HG02981 (cell line): ENCODE measurements around the gene PITPNC1.
"Not testable (repeated sequence)": the region's sequence is repeated elsewhere in the genome, so short reads cannot be mapped to it uniquely, and the experiment has no call there.

Source experiments
- ATAC-seq: cut with Tn5 transposase; IDR thresholded peaks from one replicate; pipeline ENCODE4 v1.9.1; 2021; ENCODE audit warnings: mild to moderate bottlenecking, moderate library complexity; ENCODE audit not compliant: unreplicated experiment

PITPNC1 gene

GRCh38 chr17:67610061-67610460 is 233.0 kb downstream of the PITPNC1 start:
- no peak for ATAC-seq

GRCh38 chr17:67613961-67614360 is 236.9 kb downstream of the PITPNC1 start:
- no peak for ATAC-seq

- no peak for ATAC-seq
Measured at GRCh38 chr17:67615011-67615561, 238.0 kb downstream of the PITPNC1 start.

GRCh38 chr17:67615736-67616135 is 238.7 kb downstream of the PITPNC1 start:
- no peak for ATAC-seq

GRCh38 chr17:67617304-67617899 is 240.3 kb downstream of the PITPNC1 start:
- ATAC-seq, result no peak

GRCh38 chr17:67619555-67619954 is 242.5 kb downstream of the PITPNC1 start:
- no peak for ATAC-seq

- no peak for ATAC-seq
Measured at GRCh38 chr17:67620088-67620487, 243.0 kb downstream of the PITPNC1 start.

GRCh38 chr17:67620636-67621035 is 243.6 kb downstream of the PITPNC1 start:
- no peak for ATAC-seq

GRCh38 chr17:67623767-67624166 is 246.7 kb downstream of the PITPNC1 start:
- no peak for ATAC-seq

- ATAC-seq, result no peak
Measured at GRCh38 chr17:67624886-67625656, 248.0 kb downstream of the PITPNC1 start.

- no peak for ATAC-seq
Measured at GRCh38 chr17:67625971-67626370, 248.9 kb downstream of the PITPNC1 start.

- ATAC-seq, result no peak
Measured at GRCh38 chr17:67628580-67629013, 251.5 kb downstream of the PITPNC1 start.

- no peak for ATAC-seq
Measured at GRCh38 chr17:67629971-67630320, 252.9 kb downstream of the PITPNC1 start.

- ATAC-seq, result not testable (repeated sequence)
Measured at GRCh38 chr17:67630836-67631235, 253.8 kb downstream of the PITPNC1 start.

GRCh38 chr17:67632141-67632540 is 255.1 kb downstream of the PITPNC1 start:
- no peak for ATAC-seq

- ATAC-seq, result no peak
Measured at GRCh38 chr17:67633751-67634211, 256.7 kb downstream of the PITPNC1 start.

GRCh38 chr17:67635681-67636080 is 258.6 kb downstream of the PITPNC1 start:
- ATAC-seq, result no peak

GRCh38 chr17:67636312-67636711 is 259.2 kb downstream of the PITPNC1 start:
- no peak for ATAC-seq

GRCh38 chr17:67636834-67637520 is 259.9 kb downstream of the PITPNC1 start:
- no peak for ATAC-seq

GRCh38 chr17:67637901-67638641 is 261.0 kb downstream of the PITPNC1 start:
- no peak for ATAC-seq

GRCh38 chr17:67638871-67639270 is 261.8 kb downstream of the PITPNC1 start:
- no peak for ATAC-seq
